ENCODE data around the gene SMURF2. TPM values are rescaled to one million over a fixed set of nuclear protein-coding genes. Genes with fewer than 3 reads are reported as not detected.
"Not testable (repeated sequence)": the region's sequence is repeated elsewhere in the genome, so short reads cannot be mapped to it uniquely, and the experiment has no call there.

The SMURF2 gene
- total RNA-seq, 1 donor from 2014 or later: 7.5 TPM

DNA sequence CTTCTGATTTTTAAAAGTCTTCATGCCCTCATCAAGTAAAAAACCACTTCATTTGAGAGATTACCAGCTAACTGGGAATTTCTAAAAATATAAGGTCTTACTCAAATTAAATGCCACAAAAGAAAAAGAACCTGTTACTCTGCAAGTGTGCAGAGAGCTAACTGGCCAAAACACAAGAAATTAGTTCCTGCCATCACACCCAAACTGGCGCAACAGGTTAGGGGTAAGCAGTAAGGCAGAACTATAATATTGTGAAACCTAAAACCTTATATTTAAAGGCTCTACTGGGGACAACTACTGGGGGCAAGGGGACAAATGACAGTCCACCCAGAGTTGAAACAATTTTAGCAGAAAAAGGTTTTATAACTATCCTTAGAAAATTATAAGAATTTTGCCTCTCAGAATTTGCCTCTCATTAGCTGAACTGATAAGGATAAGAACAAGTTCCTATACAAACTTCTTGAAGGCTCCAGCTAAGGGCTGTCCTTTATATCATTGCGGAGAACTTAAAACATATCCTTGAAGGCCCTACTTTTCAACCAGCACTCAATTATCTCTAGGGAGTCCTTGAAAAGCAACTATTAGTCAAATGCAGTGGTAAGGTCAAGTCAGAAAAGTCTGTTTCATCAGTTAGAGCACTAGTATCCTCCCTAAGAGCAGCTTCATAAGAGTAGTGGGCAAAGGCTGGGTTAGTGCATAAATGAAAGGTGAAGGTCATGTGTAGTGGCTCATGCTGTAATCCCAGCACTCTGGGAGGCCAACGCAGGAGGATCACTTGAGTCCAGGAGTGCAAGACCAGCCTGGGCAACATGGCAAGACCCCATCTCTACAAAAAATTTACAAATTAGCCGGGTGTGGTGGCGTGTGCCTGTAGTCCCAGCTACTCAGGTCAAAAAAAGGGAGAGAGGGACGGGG is 31.5 kb downstream of the SMURF2 start:
- ATAC-seq: peak; percentile 82

- ATAC-seq: no peak
Measured at GRCh38 chr17:64628641-64629040, 33.5 kb downstream of the SMURF2 start.

DNA sequence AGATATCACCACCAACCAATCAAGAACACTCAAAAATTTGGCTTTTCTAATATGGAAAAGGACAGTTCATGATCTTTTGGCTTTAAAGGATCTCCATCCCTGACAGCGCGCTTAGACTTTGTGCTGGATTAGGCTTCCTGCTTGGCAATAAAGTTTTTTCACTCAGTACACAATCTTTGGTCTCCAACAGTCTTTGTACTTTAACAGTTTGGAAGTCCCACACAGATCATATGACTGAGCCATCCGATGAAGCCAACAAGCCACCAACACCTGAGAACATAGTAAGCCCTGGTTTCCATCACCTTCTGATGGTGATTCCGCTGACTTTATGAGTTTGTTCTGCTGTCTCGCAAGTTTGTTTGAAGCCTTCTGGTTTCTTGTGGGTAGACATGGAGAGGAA is 34.3 kb downstream of the SMURF2 start:
- ATAC-seq: no peak

GRCh38 chr17:64626827-64627226 is 35.3 kb downstream of the SMURF2 start:
- ATAC-seq: no peak

DNA sequence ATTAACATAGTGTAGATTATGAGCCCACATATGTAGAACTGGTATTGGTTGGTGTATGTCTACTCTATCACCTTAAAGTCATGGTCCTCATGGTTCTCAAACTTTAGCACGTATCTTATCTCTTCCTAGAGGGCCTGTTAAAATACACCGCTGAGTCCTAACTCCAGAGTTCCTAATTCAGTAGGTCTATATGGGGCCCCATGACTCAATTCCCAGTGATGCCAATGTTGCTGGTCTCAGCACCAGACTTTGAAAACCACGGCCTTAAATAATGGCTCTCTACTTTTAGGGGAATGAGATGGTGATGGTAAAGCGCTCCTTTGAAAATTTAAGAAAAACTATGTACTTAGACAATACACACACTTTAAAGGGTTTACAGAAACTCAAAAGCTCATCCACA is 36.6 kb downstream of the SMURF2 start:
- no peak for ATAC-seq

GRCh38 chr17:64622931-64623654 is 39.0 kb downstream of the SMURF2 start:
- ATAC-seq: peak; percentile 79

DNA sequence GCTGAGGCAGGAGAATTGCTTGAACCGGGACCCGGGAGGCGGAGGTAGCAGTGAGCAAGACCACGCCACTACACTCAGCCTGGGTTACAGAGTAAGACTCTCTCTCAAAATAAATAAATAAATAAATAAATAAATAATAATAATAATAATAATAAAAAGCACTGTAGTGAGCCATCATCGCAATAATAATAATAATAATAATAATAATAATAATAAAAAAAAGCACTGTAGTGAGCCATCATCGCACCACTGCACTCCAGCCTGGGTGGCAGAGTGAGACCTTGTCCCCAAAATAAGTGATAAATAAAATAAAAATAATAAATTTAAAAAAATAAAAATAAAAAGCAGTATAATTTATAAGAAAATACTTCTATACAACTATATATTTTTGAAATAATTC is 40.3 kb downstream of the SMURF2 start:
- no peak for ATAC-seq

DNA sequence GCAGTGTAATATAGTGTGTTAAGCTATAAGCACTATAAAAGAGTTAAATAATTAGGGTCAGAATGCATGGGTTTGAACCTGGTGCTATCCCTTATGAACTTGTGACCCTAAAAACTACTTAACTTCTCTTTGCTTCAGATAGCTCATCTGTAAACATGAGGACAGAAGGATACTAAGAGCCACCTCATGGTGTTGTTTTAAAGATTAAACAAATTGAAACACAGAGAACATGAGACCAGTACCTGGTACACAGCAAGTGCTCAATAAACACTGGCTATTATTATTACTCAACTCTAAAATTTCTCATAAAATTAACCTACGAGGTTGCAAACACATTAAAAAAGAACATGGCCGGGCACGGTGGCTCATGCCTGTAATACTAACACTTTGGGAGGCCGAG is 43.3 kb downstream of the SMURF2 start:
- no peak for ATAC-seq

DNA sequence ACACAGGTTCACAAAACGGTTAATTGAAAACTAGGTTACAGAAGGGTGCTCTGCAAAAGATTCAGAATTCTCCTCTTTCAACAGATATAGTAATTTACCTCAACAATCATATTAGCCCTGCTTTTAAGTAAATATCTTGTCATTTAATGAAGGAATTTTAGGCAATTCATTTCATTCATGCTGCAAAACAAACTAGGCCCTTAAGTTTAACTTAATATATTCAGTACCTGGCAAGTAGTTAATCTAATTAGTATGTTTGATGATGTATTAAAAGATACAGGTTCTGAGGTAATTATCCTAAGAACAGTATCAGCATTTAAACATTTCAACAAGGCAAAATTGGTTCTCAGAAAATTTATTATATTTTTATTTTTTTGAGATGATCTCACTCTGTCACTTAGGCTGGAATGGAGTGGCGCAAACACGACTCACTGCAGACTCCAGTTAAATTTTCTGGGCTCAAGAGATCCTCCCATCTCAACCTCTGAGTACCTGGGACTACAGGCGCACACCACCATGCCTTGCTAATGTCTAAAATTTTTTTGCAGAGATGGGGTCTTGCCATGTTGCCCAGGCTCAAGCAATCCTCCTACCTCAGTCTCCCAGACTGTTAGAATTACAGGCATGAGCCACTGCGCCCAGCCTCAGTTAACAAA is 44.9 kb downstream of the SMURF2 start:
- no peak for ATAC-seq

DNA sequence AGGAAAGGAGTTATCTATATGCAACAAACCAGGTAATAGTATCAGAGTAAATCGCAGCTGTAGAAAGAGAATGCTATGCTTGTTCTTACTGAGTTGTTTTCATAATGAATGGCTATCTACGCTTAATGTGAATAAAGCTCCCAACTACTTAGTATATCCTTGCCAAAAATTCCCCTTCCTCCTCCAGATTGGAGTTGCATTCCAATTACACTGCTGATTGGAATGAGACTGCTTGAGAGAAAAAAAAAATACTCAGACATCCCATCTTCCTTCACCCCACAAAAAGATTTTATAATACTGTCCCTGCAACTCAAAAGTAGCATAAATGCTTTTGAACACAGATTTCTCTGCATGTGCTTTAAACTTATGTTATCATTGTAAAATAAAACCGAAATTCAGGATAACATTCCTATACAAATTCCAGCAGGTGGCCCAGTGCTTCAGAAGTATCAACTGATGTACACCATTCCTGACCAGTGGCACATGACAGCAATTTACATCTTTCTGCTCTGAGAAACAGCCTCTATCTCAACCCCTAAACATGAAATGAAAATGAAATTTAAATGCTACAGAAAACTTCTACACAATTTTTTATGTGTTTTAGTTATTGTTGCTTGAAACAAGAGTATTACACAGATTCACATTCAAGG is 47.0 kb downstream of the SMURF2 start:
- no peak for ATAC-seq

DNA sequence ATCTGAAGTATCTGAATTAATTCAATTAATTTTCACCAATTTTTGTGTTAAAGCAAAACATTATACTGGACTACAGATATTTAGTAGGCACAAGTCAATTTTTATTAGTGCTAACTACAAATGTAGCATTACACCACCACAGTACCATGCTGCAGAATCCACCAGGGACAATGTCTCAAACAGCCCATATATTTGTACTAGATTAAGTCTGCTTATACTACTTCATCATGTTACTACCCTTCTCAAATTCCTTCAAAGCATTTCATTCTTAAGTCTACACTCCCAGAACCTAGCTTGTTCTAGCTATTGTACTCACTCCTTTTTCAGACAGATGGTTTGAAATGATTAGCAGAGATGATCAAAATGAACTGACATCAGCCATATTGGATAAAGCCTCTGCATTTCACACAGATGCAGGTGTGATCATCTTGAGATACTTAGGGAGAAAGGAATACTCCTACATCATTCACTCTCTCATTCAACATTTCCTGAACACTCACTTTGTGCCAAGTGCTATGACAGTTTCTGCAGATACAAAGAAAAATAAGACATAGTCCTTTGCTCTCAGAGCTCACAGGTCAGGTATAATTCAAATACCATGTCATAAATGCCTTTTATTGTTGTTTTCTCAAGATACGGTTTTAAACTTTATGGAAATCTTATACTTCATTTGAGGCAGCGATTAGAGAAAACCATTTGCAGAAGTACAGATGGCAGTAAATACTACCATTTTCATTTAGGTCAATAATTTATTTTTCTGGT is 47.7 kb downstream of the SMURF2 start:
- ATAC-seq: no peak

GRCh38 chr17:64611369-64611768 is 50.7 kb downstream of the SMURF2 start:
- no peak for ATAC-seq

- ATAC-seq: not testable (repeated sequence)
Measured at GRCh38 chr17:64610244-64610643, 51.9 kb downstream of the SMURF2 start.

DNA sequence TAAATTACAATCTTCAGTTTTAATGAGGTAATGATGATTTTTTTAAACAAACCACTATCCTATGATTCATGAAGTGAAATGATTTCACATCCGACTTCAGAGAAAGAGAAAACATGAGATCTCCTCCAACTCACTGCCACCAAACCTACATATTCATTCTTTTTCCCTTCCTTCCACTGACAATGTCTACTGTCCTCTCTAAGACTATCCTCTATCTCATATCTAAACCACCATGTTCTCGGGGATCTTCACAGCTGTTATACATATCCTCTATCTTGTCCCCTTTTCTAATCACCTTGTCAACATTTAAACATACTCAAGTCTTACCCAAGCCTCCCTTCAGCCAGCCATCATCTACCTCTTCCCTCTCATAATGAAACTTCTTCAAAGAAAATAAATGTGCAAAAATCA is 53.5 kb downstream of the SMURF2 start:
- no peak for ATAC-seq

DNA sequence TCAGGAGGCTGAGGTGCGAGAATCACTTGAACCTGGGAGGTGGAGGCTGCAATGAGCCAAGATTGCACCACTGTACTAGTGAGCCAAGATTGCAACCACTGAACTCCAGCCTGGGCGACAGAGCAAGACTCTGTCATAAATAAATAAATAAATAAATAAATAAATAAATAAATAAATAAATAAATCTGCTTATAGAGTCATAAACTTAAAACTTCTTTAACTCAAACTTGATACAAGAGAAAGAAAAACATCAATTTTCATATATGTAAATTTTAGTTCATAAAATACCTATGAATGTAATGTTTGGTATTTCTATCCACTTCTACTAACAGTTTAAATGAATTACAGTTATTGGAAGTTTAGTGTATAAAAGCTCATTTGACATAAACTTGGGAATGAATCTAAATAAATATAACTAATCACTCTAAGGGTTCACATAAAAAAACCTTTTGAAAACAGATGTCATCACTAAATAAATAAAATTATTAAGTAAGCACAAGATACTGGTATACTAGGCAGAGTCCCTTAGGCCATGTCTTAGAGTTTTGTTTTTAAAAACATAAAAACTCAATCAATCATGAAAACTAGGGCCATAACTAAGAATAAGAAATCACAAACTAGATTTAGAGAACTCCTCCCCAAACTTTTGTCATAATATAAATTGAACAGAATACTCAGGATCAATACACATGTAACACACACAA is 54.1 kb downstream of the SMURF2 start:
- ATAC-seq: no peak

- not testable (repeated sequence) for ATAC-seq
Measured at GRCh38 chr17:64604532-64604931, 57.6 kb downstream of the SMURF2 start.

DNA sequence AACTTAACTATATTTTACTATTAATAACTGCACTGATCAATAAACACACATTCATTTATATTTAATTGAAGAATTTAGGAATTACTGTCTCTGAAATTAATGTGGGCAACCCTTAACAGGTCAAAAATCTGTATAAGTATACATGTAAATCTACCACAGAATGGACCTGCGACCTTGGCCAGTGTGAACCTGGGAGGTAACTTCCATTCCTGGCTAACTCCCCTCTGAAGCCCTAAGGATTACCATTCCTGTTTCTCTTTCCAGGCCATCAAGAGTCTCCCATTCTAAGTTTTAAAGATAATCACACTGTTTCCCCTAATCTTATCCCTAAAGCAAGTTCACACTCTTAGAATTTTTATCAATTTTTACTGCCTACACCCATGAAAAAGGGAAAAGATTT is 58.1 kb downstream of the SMURF2 start:
- no peak for ATAC-seq

- no peak for ATAC-seq
Measured at GRCh38 chr17:64599827-64600226, 62.3 kb downstream of the SMURF2 start.

- peak; percentile 37 for ATAC-seq
Measured at GRCh38 chr17:64599187-64599676, 62.9 kb downstream of the SMURF2 start.

DNA sequence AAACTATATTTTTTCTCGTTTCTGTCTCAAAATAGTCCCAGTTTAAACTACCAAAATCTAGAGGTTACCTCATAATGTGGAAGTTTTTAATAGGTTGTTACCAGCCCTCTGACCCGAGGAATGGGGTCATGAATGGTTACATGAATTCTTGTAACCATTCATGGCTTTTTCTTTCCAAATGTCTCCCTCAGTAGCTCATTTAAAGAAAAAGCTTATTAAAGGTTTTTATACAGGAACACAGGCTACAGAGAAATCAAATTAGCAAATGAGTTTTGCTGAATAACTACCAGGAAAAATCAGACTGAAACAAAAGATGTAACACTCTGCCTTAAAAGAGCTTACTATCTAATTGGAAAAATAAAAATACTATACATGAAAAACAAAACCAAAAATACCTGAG is 63.4 kb downstream of the SMURF2 start:
- no peak for ATAC-seq

DNA sequence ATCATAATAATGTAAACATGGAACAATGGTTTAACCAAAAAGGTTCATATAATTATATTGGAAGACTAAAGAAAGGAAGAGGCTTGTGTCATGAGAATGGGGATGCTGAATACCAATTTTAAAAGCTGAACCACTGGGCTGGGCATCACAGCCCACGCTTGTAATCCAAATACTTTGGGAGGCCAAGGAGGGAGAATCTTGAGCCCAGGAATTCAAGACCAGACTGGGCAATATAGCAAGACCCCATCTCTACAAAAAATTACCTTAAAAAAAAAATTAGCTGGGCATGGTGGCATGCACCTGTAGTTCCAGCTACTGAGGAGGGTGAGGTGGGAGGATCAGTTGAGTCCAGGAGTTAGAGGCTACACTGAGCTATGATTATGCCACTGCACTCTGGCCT is 65.1 kb downstream of the SMURF2 start:
- no peak for ATAC-seq

Data from esophagus mucosa (tissue), 1 donor.